GM13976 (cell line): ENCODE measurements around the gene MARCHF5.
A peak's percentile ranks its signal among the peaks of the same experiment; 100 is the strongest.
"Not testable (repeated sequence)": the region's sequence is repeated elsewhere in the genome, so short reads cannot be mapped to it uniquely, and the experiment has no call there.

ENCODE experiments used
- DNase-seq: peaks from one replicate; pipeline ENCODE4 v3.0.0; 2012; ENCODE audit warnings: low spot score
- CTCF ChIP-seq: IDR thresholded peaks from 2 replicates; pipeline ENCODE4 v1.5.1; 2012; ENCODE audit warnings: borderline replicate concordance, mild to moderate bottlenecking; ENCODE audit not compliant: insufficient read depth; ENCODE audit errors: extremely low read depth, missing control alignments, control extremely low read depth
- in situ Hi-C: fragments of 300-500 bp; cut with MboI; formaldehyde crosslinking; loops from one replicate; pipeline ENCODE4 v1.12.0; 2022; ENCODE audit warnings: low sequenced_read_pairs, mixed read lengths, inconsistent platforms; ENCODE audit not compliant: unreplicated experiment

MARCHF5 gene

GRCh38 chr10:92382631-92383030 is 91.7 kb downstream of the MARCHF5 start:
- TF ChIP-seq CTCF, result no peak
- in situ Hi-C loops, result no loop called here
- no peak for DNase-seq

DNA sequence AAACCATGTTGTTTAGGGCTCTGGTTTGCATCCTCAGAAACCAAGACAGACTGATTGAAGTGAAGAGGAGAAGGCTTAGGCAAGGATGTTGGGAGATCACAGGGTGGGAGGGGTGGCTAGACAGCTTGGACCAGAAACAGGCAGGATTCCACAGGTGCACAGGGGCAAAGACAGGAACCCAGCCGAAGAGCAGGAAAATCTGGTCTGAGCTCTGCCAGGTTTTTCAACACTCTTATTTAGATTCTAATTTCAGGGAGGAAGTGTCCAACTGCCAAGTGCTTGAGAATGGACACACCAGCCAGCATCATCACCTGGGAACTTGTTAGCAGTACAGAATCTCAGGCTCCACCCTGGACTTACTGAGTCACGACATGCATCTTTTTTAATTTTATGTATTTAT is 93.8 kb downstream of the MARCHF5 start:
- in situ Hi-C loops, result no loop called here
- no peak for TF ChIP-seq CTCF
- no peak for DNase-seq

- no peak for TF ChIP-seq CTCF
- in situ Hi-C loops, result no loop called here
- DNase-seq, result no peak
Measured at GRCh38 chr10:92385831-92386230, 94.9 kb downstream of the MARCHF5 start.

DNA sequence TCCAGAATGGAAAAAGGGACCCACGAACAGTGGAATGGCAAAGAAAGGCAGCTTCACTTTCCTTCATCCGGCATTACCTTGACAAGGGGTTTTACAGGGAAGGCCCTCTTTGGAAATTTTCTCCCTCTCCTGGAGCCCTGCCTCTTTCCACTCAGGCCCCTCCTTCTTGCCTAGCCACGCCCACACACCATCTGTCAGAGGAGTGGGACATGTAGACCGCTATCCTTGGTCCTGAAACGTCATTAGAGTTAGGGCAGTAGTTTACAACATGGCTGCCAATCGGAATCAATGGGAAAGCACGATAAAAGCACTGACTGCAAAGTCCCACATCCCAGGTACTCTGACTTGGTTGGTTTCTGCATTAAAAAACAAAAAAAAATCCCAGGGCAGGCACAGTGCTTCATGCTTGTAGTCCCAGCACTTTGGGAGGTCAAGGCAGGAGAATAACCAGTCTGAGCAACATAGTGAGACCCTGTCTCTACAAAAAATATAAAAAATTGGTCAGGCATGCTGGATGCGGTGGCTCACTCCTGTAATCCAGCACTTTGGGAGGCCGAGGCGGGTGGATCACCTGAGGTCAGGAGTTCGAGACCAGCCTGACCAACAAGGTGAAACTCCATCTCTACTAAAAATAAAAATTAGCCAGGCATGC is 96.4 kb downstream of the MARCHF5 start:
- DNase-seq, result peak; percentile 45
- in situ Hi-C loops, result no loop called here
- no peak for TF ChIP-seq CTCF

DNA sequence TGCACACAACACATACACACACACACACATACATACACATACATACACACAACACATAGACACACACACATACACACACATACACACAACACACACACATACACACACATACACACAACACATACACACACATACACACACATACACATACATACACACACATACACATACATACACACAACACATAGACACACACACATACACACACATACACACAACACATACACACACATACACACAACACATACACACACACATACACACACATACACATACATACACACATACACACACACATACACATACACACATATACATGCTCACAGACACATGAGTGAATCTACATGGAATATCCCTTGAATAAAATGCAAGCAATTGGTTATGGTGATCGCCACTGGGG is 102.2 kb downstream of the MARCHF5 start:
- in situ Hi-C loops, result not testable (repeated sequence)

DNA sequence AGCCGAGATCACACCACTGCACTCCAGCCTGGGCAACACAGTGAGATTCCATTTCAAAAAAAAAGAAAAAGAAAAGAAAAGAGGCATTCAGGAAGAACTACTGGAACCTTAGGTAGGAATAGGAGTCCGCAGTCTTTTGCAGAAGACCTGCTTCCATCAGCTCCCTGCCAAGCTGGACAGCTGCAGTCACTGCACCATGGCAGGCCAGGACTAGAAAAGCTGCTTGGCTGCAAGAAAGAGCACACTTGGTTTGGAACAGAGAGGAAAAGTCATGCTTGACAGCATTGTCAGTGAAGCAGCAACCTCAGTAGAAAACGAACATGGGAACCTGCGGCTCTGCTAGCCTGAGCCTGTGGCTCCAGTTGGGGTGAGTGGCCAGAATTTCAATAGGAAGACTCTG is 104.3 kb downstream of the MARCHF5 start:
- TF ChIP-seq CTCF, result no peak
- DNase-seq, result no peak
- in situ Hi-C loops, result no loop called here

More for the DNA sequence above, 102.2 kb downstream of the MARCHF5 start:
- not testable (repeated sequence) for DNase-seq

- in situ Hi-C loops, DNase-seq: not testable (repeated sequence)
Measured at GRCh38 chr10:92402234-92402633, 111.3 kb downstream of the MARCHF5 start.
